ENCODE data around the gene VARS1. TPM values are rescaled to one million over a fixed set of nuclear protein-coding genes. Genes with fewer than 3 reads are reported as not detected.

The VARS1 gene
- polyA plus RNA-seq, 2 of the 4 experiments (the other 2 are of a cell fraction) = 17.7 to 57.2 TPM

DNA sequence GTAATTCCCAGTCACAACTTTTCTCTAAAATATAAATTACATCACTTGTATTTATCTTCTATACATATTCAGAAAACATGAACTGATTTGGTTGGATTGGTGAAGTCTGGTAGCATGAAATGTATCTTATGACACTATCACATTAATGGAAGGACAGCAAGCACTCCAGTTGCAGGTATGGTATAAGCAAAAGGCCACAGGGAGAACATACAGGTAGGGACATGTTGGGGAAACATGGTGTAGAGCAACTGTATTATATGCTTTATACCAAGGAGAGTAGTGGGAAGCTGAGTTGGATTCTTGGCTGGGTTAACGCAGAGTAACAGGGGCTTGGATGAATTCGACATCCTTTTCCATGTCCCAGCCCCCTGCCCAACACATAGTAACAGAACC lies 1.4 kb upstream of the VARS1 start:
- 96% methylated on average over 2 of the region's 2 CpGs for WGBS (ENCODE audit: missing lambda C conversion rate)
- POLR2A ChIA-PET = interaction anchor here (2.6 kb wide), 1 partner anchor 10 kb away, joined by 18 read pairs; the partner anchor contains the start of gene LSM2

DNA sequence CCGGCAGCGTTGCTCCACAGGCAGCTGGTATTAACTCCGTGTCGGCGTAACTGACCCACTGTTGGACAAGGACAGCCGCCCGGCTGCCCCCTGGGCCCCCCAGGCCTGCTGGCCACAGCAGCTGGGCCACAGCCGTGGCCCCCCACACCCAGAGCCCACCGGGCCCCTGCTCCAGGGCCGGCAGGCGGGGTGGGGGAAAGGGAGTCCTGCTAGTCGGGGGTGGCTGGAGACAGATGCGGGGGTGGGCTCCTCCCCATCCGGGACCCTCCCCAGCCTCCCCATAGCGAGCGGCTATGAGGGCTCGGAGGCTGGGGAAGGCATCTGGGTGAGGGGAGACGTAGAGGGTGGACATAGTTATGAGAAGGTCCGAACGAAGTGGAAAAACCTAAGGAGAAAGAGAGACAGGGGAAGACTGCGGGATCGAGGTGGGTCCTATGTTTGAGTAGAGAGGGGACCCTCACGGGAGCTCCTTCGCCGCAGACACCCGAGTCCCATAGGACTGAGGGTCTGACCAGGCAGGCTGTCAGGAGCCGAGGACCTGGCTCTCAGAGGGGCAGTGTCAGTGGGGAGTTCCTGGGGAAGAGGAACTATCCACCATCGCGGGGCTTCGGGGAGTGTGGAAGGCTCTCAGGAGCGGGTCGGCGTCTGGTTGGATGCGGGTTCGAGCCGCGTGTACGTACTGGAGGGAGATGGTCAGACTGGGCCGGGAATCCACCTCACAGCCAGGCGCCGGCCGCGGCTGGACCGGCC lies 511 bp downstream of the VARS1 start:
- peak; percentile 27; the same call in 1 of the 2 replicates for TF ChIP-seq PHF8 (IDR thresholded peaks at IDR 0.05; ENCODE audit: borderline replicate concordance, low read depth)
- TF ChIP-seq, protein P1, sequence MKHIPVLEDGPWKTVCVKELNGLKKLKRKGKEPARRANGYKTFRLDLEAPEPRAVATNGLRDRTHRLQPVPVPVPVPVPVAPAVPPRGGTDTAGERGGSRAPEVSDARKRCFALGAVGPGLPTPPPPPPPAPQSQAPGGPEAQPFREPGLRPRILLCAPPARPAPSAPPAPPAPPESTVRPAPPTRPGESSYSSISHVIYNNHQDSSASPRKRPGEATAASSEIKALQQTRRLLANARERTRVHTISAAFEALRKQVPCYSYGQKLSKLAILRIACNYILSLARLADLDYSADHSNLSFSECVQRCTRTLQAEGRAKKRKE (CRISPR knock-in tag; IDR thresholded peaks at IDR 0.05; ENCODE audit: low read depth) = no peak
- ATAC-seq (peak; percentile 63 to 76), DNase-seq (ENCODE audit: low read depth in 1 of 2, low spot score in 1 of 2) (peak in 1 of 2 experiments; percentile 25), FAIRE-seq (no peak)
- CTCF ChIA-PET = interaction anchor here (0.6 to 3.8 kb wide), 17 partner anchors 9 to 150 kb away, joined by 3 to 27 read pairs (median 6); partner anchors contain the start of genes CLIC1, HSPA1A, HSPA1B and HSPA1L
- peak overlapping the region; percentile 97 for H3K4me3 ChIP-seq
- POLR2A ChIA-PET = interaction anchor here (0.6 to 2.6 kb wide), 7 partner anchors 12 to 35 kb away, joined by 5 to 28 read pairs (median 9); partner anchors contain the start of genes HSPA1A, HSPA1B, HSPA1L and LSM2
- H3K4me1 ChIP-seq = peaks cover 23% of the 10 kb centered on the region; the same call in 2 of the 3 replicates
- H3K27ac ChIP-seq = peak overlapping the region; percentile 94 to 97
- under 1% methylated on average over 25 of the region's 44 CpGs for WGBS (ENCODE audit: missing lambda C conversion rate)
- peak overlapping the region; percentile 95 for H3K4me2 ChIP-seq
- H3K9me3 ChIP-seq = no peaks in the 10 kb centered on the region

More for the DNA sequence above, 1.4 kb upstream of the VARS1 start:
- Histone ChIP-seq H3K9me3 (no peaks in the 10 kb centered on the region), H3K4me1 (peaks cover 23% of the 10 kb centered on the region; the same call in 2 of the 3 replicates), H3K27ac (no peak overlapping the region), H3K4me2 (no peak overlapping the region), H3K4me3 (no peak overlapping the region)
- DNase-seq (ENCODE audit: low read depth in 1 of 2, low spot score in 1 of 2) (no peak), ATAC-seq (no peak), FAIRE-seq (no peak)
- CTCF ChIA-PET = interaction anchor here (1.2 to 3.8 kb wide), 6 partner anchors 8 to 250 kb away, joined by 3 to 27 read pairs (median 7); partner anchors contain the start of genes HSPA1B, LSM2 and NFKBIL1
- TF ChIP-seq ZNF302 (CRISPR knock-in tag; IDR thresholded peaks at IDR 0.05) = no peak
- no peak for TF ChIP-seq PHF8 (IDR thresholded peaks at IDR 0.05; ENCODE audit: borderline replicate concordance, low read depth)
- TF ChIP-seq HOXA7 (CRISPR knock-in tag; IDR thresholded peaks at IDR 0.05) = no peak
- TF ChIP-seq HOXB5 (CRISPR knock-in tag; IDR thresholded peaks at IDR 0.05) = no peak
- no peak for TF ChIP-seq MAZ (IDR thresholded peaks at IDR 0.05; ENCODE audit: borderline replicate concordance, low read depth, low read length)
- TF ChIP-seq MAFK (IDR thresholded peaks at IDR 0.05; ENCODE audit: partially characterized antibody) = no peak
- no peak for TF ChIP-seq NR3C1 (IDR thresholded peaks at IDR 0.05)
- no peak for TF ChIP-seq FOSL2 (IDR thresholded peaks at IDR 0.05)
- no peak for TF ChIP-seq FOSL2 (CRISPR knock-in tag; IDR thresholded peaks at IDR 0.05)
- TF ChIP-seq KDM1A (IDR thresholded peaks at IDR 0.05; ENCODE audit: low read depth) = no peak
- TF ChIP-seq MYC (IDR thresholded peaks at IDR 0.05; ENCODE audit: borderline replicate concordance, low read length) = no peak
- TF ChIP-seq, protein P2, sequence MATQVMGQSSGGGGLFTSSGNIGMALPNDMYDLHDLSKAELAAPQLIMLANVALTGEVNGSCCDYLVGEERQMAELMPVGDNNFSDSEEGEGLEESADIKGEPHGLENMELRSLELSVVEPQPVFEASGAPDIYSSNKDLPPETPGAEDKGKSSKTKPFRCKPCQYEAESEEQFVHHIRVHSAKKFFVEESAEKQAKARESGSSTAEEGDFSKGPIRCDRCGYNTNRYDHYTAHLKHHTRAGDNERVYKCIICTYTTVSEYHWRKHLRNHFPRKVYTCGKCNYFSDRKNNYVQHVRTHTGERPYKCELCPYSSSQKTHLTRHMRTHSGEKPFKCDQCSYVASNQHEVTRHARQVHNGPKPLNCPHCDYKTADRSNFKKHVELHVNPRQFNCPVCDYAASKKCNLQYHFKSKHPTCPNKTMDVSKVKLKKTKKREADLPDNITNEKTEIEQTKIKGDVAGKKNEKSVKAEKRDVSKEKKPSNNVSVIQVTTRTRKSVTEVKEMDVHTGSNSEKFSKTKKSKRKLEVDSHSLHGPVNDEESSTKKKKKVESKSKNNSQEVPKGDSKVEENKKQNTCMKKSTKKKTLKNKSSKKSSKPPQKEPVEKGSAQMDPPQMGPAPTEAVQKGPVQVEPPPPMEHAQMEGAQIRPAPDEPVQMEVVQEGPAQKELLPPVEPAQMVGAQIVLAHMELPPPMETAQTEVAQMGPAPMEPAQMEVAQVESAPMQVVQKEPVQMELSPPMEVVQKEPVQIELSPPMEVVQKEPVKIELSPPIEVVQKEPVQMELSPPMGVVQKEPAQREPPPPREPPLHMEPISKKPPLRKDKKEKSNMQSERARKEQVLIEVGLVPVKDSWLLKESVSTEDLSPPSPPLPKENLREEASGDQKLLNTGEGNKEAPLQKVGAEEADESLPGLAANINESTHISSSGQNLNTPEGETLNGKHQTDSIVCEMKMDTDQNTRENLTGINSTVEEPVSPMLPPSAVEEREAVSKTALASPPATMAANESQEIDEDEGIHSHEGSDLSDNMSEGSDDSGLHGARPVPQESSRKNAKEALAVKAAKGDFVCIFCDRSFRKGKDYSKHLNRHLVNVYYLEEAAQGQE (IDR thresholded peaks at IDR 0.05) = no peak
- TF ChIP-seq, protein P3, sequence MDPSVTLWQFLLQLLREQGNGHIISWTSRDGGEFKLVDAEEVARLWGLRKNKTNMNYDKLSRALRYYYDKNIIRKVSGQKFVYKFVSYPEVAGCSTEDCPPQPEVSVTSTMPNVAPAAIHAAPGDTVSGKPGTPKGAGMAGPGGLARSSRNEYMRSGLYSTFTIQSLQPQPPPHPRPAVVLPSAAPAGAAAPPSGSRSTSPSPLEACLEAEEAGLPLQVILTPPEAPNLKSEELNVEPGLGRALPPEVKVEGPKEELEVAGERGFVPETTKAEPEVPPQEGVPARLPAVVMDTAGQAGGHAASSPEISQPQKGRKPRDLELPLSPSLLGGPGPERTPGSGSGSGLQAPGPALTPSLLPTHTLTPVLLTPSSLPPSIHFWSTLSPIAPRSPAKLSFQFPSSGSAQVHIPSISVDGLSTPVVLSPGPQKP (IDR thresholded peaks at IDR 0.05; ENCODE audit: low read depth, low read length) = no peak
- TF ChIP-seq RNF2 (IDR thresholded peaks at IDR 0.05; ENCODE audit: borderline replicate concordance, low read depth) = no peak
- TF ChIP-seq KDM5A (IDR thresholded peaks at IDR 0.05) = no peak
- no peak for TF ChIP-seq JUN (IDR thresholded peaks at IDR 0.05)
- no peak for TF ChIP-seq EP300 (IDR thresholded peaks at IDR 0.05)
- TF ChIP-seq, protein P4, sequence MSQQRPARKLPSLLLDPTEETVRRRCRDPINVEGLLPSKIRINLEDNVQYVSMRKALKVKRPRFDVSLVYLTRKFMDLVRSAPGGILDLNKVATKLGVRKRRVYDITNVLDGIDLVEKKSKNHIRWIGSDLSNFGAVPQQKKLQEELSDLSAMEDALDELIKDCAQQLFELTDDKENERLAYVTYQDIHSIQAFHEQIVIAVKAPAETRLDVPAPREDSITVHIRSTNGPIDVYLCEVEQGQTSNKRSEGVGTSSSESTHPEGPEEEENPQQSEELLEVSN (IDR thresholded peaks at IDR 0.05; ENCODE audit: borderline replicate concordance, low read depth) = no peak
- no peak for TF ChIP-seq HEYL (CRISPR knock-in tag; IDR thresholded peaks at IDR 0.05)
- no peak for TF ChIP-seq ZFP36 (IDR thresholded peaks at IDR 0.05; ENCODE audit: borderline replicate concordance, partially characterized antibody)
- no peak for TF ChIP-seq GATA3 (IDR thresholded peaks at IDR 0.05; ENCODE audit: borderline replicate concordance)

Data from A549 (cell line).